A673 (cell line): ENCODE measurements around the gene RASA3. TPM values are rescaled to one million over a fixed set of nuclear protein-coding genes. Genes with fewer than 3 reads are reported as not detected.
A peak's percentile ranks its signal among the peaks of the same experiment; 100 is the strongest.

ENCODE experiments used
- BruUV-seq: library from RNA; stranded (reverse); fragments of 400-500 nt; replicated peaks from 2 replicates; lab custom pipeline; 2021; lab: Mats Ljungman, UMichigan
- CTCF ChIA-PET: fragments of 300-600 bp; sonication (Branson Sonifier 250); formaldehyde crosslinking; loops from one replicate; lab custom pipeline; 2022; ENCODE audit warnings: antibody characterized with exemption; lab: Charles Lee
- POLR2A ChIA-PET: fragments of 300-600 bp; sonication (Branson Sonifier 250); formaldehyde crosslinking; loops from one replicate; lab custom pipeline; 2022; ENCODE audit warnings: antibody characterized with exemption; ENCODE audit not compliant: low non-redundant PET; lab: Charles Lee
- DNase-seq: peaks from one replicate; pipeline ENCODE4 v3.0.0-alpha.2; 2015; ENCODE audit warnings: low spot score
- H3K27ac ChIP-seq: fragments of 200-600 bp; sonication (generic); 2 replicates; pipeline ENCODE4 v1.5.1; 2016; ENCODE audit warnings: mixed run types, low read depth, mild to moderate bottlenecking, mixed read lengths, antibody characterized with exemption, low read length; ENCODE audit not compliant: poor library complexity, severe bottlenecking
- H3K27me3 ChIP-seq: fragments of 200-600 bp; sonication (generic); replicated peaks from 2 replicates; pipeline ENCODE4 v1.6.1; 2017; ENCODE audit warnings: mixed run types, low read depth, mild to moderate bottlenecking, mixed read lengths, antibody characterized with exemption, low read length; ENCODE audit not compliant: insufficient read depth, poor library complexity
- H3K36me3 ChIP-seq: fragments of 200-600 bp; sonication (generic); 2 replicates; pipeline ENCODE4 v1.6.1; 2016; ENCODE audit warnings: mixed run types, mild to moderate bottlenecking, mixed read lengths, antibody characterized with exemption, low read length; ENCODE audit not compliant: insufficient read depth, poor library complexity, severe bottlenecking
- H3K4me1 ChIP-seq: fragments of 200-600 bp; sonication (generic); 2 replicates; pipeline ENCODE4 v1.6.1; 2017; ENCODE audit warnings: mixed run types, mild to moderate bottlenecking, mixed read lengths, antibody characterized with exemption, low read length; ENCODE audit not compliant: insufficient read depth, poor library complexity, severe bottlenecking
- H3K4me3 ChIP-seq: fragments of 200-600 bp; sonication (generic); 2 replicates; pipeline ENCODE4 v1.5.1; 2016; ENCODE audit warnings: low read depth, mixed run types, mild to moderate bottlenecking, mixed read lengths, low read length; ENCODE audit not compliant: poor library complexity, severe bottlenecking
- H3K9me3 ChIP-seq: fragments of 200-600 bp; sonication (generic); 2 replicates; pipeline ENCODE4 v1.6.1; 2016; ENCODE audit warnings: mixed run types, low read depth, mild to moderate bottlenecking, mixed read lengths, antibody characterized with exemption, low read length; ENCODE audit not compliant: poor library complexity, severe bottlenecking
- CTCF ChIP-seq: fragments of 300-800, 200-600 bp; sonication (generic); conservative IDR thresholded peaks from 2 replicates; pipeline ENCODE4 v1.5.1; 2017; ENCODE audit warnings: low read depth, mild to moderate bottlenecking, antibody characterized with exemption, low read length, moderate library complexity, mixed read lengths
- EZH2 ChIP-seq: fragments of 200-600 bp; sonication (generic); IDR thresholded peaks from 2 replicates; pipeline ENCODE4 v1.6.1; 2017; ENCODE audit warnings: borderline replicate concordance, low read depth, mild to moderate bottlenecking, mixed read lengths, antibody characterized with exemption, low read length; ENCODE audit not compliant: poor library complexity, severe bottlenecking
- intact Hi-C: fragments of 100-400 bp; cut with micrococcal nuclease; formaldehyde crosslinking; loops from one replicate; pipeline ENCODE4 v1.10.0; 2022; ENCODE audit not compliant: unreplicated experiment
- total RNA-seq: library from RNA; stranded (reverse); gene quantifications from 2 replicates; pipeline ENCODE4 v1.2.3, GENCODE V29; 2021

Gene RASA3
- total RNA-seq, 1 experiment from 2014 or later: 22.1 TPM

- Histone ChIP-seq H3K4me1 (peaks cover 43% of the 10 kb centered on the region), H3K9me3 (no peaks in the 10 kb centered on the region), H3K36me3 (no peaks in the 10 kb centered on the region), H3K27ac (peak overlapping the region; percentile 94), H3K4me3 (peak overlapping the region; percentile 90), H3K27me3 (no peaks in the 10 kb centered on the region)
- POLR2A ChIA-PET: no interaction called here
- TF ChIP-seq EZH2 (no peak), CTCF (no peak)
- intact Hi-C loops: loop anchor here (5.0 kb wide), 1 partner anchor 96 kb away; no protein-coding TSS in a partner anchor
- CTCF ChIA-PET: no interaction called here
- TSS peak; percentile 27 for BruUV-seq
- peak; percentile 98 for DNase-seq
Observed at GRCh38 chr13:114130837-114131582, 1.4 kb downstream of the RASA3 start.

- no TSS peak for BruUV-seq
- ChIA-PET CTCF (no interaction called here), POLR2A (no interaction called here)
- Histone ChIP-seq H3K27me3 (no peaks in the 10 kb centered on the region), H3K27ac (peak overlapping the region; percentile 94), H3K36me3 (no peaks in the 10 kb centered on the region), H3K9me3 (no peaks in the 10 kb centered on the region), H3K4me1 (peaks cover 43% of the 10 kb centered on the region), H3K4me3 (peak overlapping the region; percentile 90)
- no peak for DNase-seq
- TF ChIP-seq EZH2: no peak
- TF ChIP-seq CTCF: no peak
- intact Hi-C loops: loop anchor here (5.0 kb wide), 1 partner anchor 97 kb away; no protein-coding TSS in a partner anchor
Observed at GRCh38 chr13:114130131-114130836, 2.1 kb downstream of the RASA3 start.

GRCh38 chr13:114129649-114130062 lies 2.8 kb downstream of the RASA3 start:
- ChIA-PET CTCF (no interaction called here), POLR2A (no interaction called here)
- Histone ChIP-seq H3K4me3 (no peak overlapping the region), H3K4me1 (peaks cover 49% of the 10 kb centered on the region), H3K27me3 (no peaks in the 10 kb centered on the region), H3K9me3 (no peaks in the 10 kb centered on the region), H3K36me3 (no peaks in the 10 kb centered on the region), H3K27ac (peak overlapping the region; percentile 94)
- no peak for TF ChIP-seq EZH2
- no peak for TF ChIP-seq CTCF
- intact Hi-C loops: loop anchor here (5.0 kb wide), 1 partner anchor 98 kb away; no protein-coding TSS in a partner anchor
- BruUV-seq: no TSS peak
- DNase-seq: no peak
